AG08396 (cell line): ENCODE results near the gene ERN1.
A peak's percentile ranks its signal among the peaks of the same experiment; 100 is the strongest.

Experiments
- DNase-seq: peaks from one replicate; pipeline ENCODE4 v3.0.0; 2012; ENCODE audit warnings: low spot score, mixed read lengths

ERN1 gene

GRCh38 chr17:64057701-64058263 lies 72.2 kb downstream of the ERN1 start:
- DNase-seq: no peak

- DNase-seq: no peak
Measured at GRCh38 chr17:64056269-64057005, 73.5 kb downstream of the ERN1 start.

- DNase-seq: no peak
Measured at GRCh38 chr17:64055183-64056142, 74.5 kb downstream of the ERN1 start.

- no peak for DNase-seq
Measured at GRCh38 chr17:64054304-64054703, 75.6 kb downstream of the ERN1 start.

- DNase-seq: no peak
Measured at GRCh38 chr17:64053101-64053500, 76.8 kb downstream of the ERN1 start.

- DNase-seq: no peak
Measured at GRCh38 chr17:64051153-64051552, 78.8 kb downstream of the ERN1 start.

GRCh38 chr17:64048805-64049204 lies 81.1 kb downstream of the ERN1 start:
- DNase-seq: no peak

GRCh38 chr17:64045176-64045575 lies 84.8 kb downstream of the ERN1 start:
- DNase-seq: no peak

GRCh38 chr17:64042700-64043485 lies 87.1 kb downstream of the ERN1 start:
- no peak for DNase-seq

- no peak for DNase-seq
Measured at GRCh38 chr17:64041912-64042311, 88.0 kb downstream of the ERN1 start.

- DNase-seq: no peak
Measured at GRCh38 chr17:64040206-64040605, 89.7 kb downstream of the ERN1 start.

GRCh38 chr17:64039106-64039400 lies 90.9 kb downstream of the ERN1 start:
- DNase-seq: no peak

- no peak for DNase-seq
Measured at GRCh38 chr17:64038331-64039105, 91.4 kb downstream of the ERN1 start.

- no peak for DNase-seq
Measured at GRCh38 chr17:64037802-64038201, 92.1 kb downstream of the ERN1 start.

GRCh38 chr17:64037180-64037579 lies 92.8 kb downstream of the ERN1 start:
- DNase-seq: no peak

- no peak for DNase-seq
Measured at GRCh38 chr17:64036198-64036922, 93.6 kb downstream of the ERN1 start.

- no peak for DNase-seq
Measured at GRCh38 chr17:64032081-64032480, 97.9 kb downstream of the ERN1 start.

- peak; percentile 76 for DNase-seq
Measured at GRCh38 chr17:64028874-64029464, 101.0 kb downstream of the ERN1 start.

- peak; percentile 73 for DNase-seq
Measured at GRCh38 chr17:64025732-64026294, 104.1 kb downstream of the ERN1 start.
